NCI-H1417 treated with DMSO at 0.1 percent for 48 hours (cell line): ENCODE data around the gene GMDS.

ENCODE experiments used
- DNase-seq: peaks from one replicate; lab custom pipeline; 2025; lab: John Stamatoyannopoulos, UW

Gene GMDS

DNA sequence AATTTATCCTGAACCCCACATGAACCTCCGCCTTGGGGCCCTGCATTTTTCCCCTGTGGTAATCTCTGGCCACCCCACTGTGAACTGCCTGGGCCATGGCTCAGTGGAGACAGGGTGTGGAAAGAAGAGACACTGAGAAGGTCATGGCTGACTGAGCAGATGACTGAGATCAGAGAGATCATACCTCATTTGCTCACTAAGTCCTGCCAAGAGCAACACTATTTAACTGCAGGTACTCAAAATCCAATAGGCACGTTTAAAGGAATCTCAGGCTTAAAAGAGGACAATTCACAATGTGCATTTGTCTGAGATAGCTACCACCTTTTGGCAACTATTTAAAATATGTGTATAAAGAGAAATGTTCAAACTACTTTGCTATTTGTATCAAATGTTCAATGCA is 305.0 kb downstream of the GMDS start:
- DNase-seq: no peak

DNA sequence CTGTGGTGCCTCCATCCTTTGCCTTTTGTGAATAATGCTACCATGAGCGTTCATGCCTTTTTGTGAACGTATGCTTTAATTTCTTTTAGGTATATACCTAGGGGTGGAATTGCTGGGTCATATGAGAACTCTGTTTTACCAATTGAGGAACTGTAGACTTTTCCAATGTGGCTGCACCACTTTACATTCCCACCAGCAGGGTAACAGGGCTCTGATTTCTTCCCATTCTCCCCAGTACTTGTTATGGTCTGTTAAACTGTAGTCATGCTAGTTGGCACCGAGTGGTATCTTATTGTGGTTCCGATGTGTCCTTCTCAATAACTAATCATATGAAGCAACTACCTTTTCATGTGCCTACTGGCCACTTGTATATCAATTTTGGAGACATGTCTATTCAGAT is 312.1 kb downstream of the GMDS start:
- no peak for DNase-seq

DNA sequence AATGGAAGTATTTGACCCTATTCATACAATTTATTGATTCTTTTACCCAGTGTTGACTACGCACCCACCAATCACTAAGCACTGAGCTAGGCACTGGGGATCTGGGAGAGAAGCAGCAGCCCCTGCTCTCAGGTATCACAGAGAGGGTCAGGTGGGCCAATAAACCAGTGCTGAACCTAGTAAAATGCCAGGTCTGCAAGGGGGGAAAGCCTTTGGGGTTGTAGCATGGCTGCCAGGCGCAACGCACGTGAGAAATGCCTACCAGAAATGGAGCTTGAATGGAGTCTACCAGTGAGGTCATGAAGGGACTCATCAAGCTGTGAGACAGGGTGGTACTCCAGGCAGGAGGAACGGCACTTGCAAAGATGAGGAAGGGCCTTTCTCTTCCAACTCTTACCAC is 313.6 kb downstream of the GMDS start:
- no peak for DNase-seq

DNA sequence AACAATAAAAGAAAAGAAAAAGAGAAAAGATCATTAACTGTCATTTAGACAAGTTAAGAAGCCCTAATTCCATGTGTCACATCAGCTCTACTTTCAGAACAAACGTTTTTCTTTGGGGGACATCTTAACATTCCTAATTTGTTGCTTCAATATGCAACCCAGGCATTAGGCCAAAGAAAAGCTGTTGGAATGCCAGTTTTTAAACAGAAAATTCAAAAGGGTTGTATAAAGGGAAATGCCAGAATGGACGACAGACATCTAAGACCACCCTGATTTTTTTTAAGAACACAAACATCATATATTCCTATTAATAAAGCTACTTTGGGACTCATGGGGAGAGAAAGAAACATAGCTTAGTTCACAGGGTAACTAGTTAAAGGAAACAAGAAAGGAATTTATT is 315.0 kb downstream of the GMDS start:
- no peak for DNase-seq

DNA sequence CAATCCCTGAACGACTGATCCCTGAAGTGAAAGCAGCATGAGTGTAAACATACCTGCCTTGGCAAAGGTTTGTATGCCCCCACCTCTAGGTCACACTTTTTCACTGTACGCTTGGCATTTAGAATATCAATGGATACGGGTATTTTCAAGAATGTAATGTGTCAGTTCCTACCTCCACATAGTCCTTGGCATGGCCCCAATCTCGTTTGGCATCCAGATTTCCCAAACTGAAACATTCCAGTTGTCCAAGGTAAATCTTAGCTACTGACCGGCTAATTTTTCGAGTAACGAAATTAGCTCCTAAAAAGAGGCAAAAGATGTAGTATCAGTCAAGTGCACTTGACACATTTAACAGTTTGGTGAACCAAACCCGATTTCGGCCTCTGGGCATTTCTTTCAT is 315.5 kb downstream of the GMDS start:
- no peak for DNase-seq

DNA sequence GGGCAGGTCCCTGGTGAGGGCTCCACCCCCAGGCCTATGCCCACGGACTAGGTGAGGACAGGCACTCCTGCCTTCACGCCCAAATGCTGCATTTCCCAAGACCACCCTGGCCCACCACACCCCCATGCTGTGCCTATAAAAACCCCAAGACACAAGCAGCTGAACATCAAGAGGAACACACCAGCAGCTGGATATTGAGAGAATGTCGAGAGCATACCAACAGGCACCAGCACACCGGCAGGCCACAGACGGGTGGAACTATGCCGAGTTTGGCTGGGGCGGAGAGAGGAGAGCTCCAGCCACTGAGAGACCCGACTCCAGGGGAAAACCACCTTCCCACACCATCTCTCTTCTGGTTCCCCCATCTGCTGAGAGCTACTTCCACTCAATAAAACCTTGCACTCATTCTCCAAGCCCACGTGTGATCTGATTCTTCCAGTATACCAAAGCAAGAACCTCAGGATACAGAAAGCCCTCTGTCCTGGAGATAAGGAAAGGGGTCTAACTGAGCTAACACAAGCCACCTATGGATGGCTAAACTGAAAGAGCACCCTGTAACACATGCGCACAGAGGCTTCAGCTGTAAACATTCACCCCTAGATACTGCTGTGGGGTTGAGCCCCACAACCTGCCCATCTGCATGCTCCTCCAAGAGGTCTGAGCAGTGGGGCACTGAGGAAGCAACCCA is 319.5 kb downstream of the GMDS start:
- DNase-seq: no peak

DNA sequence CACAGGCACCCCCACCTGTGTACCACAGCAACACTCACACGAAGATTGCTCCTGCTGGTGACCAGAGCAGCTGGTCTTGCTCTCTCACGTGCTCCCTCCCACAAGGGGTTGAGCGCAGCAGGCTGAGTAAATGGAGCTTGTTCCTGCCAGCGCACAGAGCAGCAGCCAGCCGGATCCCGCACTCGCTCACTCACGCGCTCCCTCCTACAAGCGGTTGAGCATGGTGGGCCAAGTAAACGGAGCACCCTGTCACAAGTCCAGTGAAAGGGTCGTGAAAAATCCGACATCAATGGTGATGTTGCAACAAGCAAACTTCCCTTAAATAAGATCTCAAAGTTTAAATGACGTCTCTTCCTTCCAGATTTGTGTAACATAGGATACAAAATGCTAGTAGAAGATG is 322.0 kb downstream of the GMDS start:
- DNase-seq: no peak

DNA sequence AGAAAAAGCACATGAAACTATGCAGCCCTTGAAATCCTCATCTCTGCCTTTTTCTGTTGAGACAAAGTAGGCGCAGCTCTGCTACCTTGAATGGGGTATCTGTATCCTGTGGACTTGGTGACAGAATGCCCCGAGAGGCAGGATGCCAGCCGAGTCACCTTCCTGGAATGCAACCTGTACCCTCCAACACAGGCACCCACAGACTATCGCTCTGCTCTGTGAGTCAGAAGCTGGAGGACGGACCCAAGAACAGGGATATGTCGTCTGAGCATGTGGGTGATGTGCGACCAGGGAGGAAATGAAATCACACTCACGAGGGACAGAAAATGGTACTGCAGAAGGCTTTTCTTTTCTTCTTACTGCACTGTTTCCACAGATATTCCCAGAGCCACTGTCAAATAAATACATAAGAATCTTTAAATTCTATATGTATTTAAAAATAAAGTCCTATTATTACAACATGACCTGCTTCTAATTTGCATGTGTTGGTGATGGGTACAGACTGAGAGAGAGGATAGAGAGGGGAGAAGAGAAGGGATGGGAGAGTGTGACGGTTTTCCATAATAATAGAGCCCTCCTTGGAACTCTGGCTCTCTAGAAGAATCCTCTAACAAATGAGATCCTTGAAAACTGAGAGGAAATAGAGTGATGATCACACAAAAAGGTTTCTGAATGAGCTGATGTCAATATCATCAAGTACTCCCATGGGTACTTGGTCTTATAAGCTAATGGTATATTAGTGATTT is 327.6 kb downstream of the GMDS start:
- DNase-seq: no peak

DNA sequence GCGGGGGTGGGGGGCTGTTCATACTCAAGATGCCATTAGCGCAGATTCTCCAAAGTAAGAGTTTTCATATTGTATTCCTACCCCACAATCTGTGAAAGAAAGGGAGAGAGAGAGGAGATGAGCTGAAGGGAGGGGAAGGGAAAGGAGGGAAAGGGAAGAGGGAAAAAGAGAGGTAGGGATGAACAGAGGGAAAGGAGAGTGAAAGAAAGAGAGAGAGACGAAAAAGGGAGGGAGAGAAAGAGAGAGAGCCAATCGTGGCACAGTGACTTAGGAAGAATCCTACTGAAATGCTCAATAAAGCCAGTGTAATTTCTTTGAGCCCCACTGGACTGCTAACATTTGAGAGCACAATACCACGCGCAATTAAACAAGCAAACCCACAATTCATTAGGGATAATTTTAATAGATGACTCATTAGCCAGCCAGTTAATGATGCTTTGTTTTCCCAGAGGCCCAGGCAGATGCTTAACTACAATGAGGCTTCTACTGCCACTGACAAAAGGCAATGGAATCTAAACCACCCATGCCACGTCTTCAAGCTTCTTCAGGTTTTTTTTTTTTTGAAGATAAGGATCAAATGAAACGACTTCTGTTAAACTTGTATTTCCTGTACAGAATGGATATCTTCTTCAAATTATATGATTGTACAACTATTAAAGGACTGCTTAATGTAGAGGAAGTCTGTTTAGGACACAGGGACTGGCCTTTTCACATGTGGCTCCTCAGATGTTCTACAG is 328.9 kb downstream of the GMDS start:
- DNase-seq: no peak

DNA sequence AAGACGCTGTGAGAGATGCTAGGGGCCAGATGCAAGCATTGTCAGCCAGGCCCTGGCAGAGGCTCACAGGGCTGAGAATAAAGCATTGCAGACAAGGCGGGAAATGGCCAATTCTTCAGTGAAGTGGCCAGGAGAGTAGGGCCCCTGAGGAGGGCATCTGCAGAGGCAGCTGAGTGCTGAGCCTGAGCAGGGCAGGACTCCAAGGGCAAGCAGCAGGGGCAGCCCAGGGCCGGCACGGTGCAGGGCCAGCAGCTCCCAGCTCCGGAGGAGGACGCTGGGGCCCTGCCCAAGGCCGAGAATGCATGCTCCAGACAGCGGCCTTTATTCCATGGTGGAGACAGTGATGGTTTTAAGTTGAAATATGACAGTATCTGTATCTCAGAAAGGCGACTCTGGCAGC is 330.2 kb downstream of the GMDS start:
- DNase-seq: no peak

DNA sequence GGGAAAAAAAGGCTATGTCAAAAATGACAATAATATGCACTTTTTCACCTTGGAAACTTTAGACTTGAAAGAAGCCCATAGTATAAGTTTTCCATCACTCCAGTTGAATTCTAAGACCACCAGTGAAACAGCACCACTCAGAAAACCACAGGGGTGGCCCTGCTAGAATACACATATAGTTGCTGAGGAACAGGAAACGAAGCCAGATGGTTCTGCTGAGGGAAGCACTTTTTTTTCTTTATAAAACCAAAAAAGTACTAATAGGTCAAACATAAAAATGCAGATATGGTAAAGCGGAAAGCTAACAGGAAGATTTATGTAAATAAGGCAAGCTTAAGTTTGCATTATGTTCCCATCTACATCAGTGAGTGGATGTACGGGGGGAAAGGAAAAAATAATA is 331.8 kb downstream of the GMDS start:
- DNase-seq: no peak

DNA sequence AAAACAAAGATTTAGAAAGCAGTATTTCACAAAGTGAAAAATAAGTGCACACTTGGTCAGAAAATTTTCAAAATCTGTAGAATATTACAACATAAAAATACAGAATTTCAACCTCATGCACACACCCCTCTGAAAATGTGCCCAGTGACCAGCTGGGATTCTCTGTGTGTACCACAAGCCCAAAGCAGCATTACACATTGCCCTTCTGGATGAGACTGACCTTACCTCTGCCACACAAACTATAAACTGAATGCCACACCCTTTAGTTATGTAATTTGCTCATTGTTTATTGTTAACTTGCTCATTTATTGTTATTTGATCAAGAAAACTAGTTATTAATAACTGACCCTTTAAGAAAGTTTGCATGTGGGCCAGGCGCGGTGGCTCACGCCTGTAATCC is 332.7 kb downstream of the GMDS start:
- DNase-seq: no peak

DNA sequence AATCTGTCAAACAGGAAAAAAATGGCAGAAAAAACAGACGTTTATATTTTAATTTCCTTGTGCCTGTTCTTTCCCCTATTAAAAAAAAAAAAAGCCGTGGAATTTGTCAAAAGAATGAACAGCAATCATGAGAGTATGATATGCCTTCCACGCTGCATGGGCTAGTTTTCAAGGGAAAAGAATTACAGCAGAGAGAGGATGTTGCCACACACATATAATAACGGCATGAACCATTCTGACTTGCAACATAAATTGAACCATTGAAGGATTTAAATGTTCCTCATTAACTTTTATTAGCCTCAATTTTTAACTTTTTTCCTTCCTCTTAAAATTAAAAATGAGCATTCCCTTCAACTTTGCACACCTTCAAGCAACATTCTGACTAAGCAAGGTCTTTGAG is 333.9 kb downstream of the GMDS start:
- no peak for DNase-seq

DNA sequence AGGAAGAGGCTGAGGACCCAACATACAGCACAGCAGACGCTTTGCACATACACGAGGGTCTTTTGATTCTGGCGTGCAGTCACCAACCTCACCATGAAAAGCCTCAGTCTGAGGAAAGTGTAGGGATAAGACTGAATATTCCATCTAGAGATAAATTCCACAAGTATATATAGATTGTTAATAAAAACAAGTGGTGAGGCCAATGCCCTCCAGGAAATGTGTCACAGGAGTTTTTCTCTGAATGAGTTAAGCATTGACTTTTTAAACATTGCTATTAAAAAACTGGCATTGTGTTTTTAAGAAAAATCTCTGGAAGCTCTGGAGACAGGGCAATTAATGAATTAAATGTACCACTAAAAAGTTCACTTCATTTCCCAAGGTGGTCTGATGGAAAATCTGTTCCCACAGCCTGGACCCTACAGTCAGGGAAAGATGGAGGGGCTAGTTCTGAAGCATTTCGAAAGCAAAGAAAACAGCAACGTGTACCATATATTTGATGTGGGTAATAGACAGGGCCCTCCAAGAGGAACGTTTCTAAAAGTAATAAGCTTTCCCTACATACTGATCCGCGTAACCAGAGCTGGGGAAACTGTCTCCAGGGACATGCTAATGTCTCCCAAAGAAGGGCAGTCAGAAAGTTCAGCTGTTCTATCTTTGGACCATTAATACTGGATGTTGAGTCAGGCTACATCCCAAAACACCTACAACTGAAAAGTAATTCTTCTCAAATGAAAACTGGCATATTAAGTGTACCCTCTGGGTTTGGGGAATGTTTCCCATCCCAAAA is 334.6 kb downstream of the GMDS start:
- DNase-seq: no peak

DNA sequence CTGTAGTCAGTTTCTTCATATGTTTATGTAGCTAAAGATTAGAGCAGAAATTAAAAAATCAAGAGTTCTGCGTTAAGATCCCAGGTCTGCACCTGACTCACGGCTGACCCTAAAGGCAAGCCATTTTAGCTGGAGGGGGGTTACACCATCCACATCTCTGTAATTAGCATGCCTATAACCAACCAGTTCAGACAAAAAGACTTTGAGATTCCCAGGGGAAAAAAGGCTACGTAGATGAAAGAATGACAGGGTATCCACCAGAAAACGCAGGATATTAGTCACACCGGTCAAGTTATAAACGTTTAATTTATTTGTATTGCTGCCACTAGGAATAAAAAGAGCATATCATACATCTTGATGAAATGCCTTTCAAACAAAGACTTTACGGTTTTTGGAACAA is 336.6 kb downstream of the GMDS start:
- DNase-seq: no peak

DNA sequence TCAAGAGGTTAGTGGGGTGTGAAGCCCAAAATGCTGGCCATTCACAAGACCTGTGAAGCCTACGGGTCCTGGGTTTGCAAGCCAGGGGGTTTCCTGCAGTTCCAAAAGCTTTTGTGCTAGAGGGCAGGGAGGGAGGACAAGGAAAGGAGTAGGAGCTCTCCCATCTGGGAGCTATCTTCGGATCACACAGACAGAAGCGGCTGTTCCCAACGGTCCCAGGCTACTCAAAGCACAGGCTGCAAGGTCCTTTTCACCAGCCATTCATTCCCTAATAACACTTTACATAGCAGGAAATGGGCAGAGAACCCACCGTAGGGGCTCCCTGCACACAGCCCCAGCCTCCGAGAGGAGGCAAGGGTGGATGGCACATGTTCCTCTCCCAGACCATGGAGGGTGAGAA is 338.8 kb downstream of the GMDS start:
- no peak for DNase-seq

DNA sequence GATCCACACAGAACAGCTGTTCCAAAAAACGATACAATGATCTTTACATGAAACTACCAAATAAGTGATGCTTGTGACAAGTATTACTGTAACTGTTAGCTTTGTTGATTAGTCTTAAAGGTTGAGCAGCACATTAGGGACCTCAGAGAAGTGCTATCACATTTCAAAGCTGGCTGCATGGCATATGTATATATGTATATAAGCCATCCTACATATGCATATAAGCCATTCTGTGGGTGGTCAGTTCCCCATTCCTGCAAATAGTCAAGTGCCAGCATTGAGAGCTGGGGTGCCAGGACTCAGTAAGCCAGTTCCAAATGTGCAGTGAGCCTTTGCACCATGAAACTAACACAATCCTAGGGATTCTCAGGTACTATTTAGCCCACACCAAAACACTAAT is 339.4 kb downstream of the GMDS start:
- DNase-seq: no peak

DNA sequence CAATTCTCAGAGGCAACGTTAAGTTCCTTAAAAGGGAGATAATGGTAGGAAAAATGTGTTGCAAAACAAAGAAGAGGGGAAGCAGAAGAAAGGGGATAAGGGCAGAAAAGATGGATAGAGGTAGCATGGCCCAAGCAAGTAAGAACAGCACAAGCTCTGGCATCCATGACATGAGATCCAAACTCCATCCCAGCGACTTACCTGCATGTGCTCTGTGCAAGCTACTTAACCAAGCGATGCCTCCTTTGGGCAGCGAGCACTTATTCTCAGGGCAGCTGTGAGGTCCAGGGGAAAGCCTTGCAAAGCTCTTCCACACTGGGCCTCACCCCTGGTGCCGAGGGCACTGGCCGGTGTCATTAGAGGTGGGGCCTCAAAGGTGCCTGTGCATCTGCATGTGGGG is 340.5 kb downstream of the GMDS start:
- DNase-seq: no peak

DNA sequence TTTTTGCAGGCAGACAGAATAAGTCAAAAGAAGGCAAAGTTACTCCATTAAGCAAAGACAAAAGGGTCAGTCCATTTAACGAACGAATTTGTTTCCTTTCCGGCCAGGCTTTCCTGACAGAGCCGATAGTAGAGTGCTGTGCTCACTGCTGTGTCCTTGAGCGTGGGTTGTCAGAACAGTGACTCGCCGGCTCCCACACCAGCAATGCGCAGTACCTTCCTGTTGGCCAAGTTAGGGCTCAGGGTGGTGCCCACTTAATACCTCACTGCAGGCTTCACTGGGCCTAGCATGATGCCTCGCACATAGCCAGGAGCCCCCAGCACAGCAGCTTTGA is 341.0 kb downstream of the GMDS start:
- no peak for DNase-seq

DNA sequence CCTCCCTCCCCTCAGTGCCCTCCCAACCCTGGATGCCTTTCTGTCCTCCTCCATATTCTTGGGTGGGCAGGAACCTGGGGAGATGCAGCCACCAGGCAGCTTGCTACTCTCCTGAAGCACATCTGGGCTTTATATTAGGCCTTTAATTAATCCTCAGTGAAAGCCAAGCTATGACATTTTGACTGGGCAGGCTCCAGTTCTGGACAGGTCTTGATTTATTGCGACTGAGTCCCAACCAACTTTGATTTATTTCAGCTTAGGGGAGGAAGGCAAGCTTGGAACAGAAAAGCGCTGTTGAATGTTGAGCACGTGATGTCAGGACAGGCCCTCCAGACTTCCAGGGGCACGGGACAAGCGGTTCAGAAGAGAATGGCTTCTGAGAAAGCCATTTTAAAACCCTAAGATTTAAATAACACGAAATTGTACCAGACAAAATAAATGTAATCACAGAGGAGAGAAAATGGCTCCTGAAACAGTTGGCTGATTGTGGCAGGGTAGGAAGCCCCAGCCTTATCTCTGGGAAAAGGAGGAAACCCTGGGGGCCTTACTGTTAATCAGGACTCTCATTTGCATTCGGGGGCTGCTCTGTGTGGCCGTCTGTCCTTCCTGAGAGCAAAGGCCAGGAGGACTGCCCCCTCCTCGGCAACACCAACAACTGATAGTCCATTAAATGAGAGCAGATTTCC is 341.5 kb downstream of the GMDS start:
- no peak for DNase-seq

DNA sequence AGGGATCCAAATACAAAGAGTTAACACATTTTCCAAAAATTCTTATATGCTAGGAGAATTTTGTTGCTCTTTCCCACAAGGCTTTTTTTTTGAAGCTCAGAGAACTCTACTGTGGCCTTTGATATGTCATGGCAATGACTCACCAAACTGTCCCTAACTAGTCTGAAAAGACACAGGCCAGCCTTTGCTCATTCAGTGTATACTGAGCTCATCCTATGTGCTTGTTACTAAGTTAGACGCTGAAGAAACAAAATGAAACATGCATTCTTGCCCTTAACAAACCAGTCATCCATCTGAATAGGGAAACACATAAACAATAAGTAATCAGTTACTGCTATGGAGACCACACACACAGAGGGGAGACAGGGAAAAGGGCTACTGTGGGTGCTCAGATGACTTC is 343.8 kb downstream of the GMDS start:
- DNase-seq: no peak

DNA sequence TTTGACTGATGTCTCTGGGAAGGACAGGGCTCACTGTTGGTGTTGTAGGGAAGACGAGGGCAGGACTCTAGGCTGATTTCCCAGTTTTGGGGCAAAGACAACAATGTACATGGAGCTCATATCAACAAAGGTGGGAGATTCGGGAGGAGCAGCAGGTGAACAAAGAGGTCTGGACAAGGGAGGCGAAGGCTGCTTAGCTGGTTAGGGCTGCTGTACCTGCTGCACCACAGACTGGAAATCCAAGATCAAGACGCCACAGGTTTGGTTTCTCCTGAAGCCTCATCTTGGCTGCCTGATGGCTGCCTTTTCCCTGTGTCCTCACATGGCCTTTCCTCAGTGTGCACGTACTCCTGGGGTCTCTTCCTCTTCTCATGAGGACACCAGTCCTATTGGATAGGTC is 348.5 kb downstream of the GMDS start:
- DNase-seq: no peak
